ENCODE data around the gene ALDH2. TPM values are rescaled to one million over a fixed set of nuclear protein-coding genes. Genes with fewer than 3 reads are reported as not detected.

The ALDH2 gene
- polyA plus RNA-seq, 1 donor from 2014 or later = 11.9 TPM

DNA sequence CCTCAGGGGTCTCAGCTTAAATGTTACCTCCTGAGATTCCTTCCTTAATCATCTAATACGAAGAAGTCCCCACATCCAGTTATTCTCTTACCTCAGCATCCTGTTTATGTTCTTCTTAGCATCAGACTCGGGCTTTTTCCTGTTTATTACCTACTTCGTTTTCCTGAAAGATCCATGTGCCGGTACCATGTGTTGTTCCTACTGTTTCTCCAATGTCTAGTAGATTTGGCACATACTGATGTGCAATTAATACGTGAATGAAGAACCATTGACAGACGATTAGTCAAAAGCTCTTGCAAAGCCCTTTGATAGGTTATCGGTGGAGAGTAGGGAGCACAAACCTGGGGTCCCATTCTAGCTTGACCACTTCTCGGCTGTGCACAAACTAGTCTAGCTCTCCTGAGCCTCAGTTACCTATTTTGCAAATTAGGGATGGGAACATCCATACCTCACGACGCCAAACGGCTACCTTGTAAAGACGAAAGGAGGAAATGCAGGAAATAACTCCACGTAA lies 74.6 kb downstream of the ALDH2 start:
- Mint-ChIP-seq H3K4me3 (peak overlapping the region; percentile 97 to 100 (median 98)), H3K27me3 (peaks cover 4% of the 10 kb centered on the region), H3K36me3 (peaks cover 6% of the 10 kb centered on the region), H3K27ac (peak overlapping the region; percentile 96 to 100 (median 99)), H3K4me1 (peaks cover 24 to 35% (median 30%) of the 10 kb centered on the region in 3 donors), H3K9me3 (peaks cover 0 to 3% (median 0%) of the 10 kb centered on the region in 3 donors)

DNA sequence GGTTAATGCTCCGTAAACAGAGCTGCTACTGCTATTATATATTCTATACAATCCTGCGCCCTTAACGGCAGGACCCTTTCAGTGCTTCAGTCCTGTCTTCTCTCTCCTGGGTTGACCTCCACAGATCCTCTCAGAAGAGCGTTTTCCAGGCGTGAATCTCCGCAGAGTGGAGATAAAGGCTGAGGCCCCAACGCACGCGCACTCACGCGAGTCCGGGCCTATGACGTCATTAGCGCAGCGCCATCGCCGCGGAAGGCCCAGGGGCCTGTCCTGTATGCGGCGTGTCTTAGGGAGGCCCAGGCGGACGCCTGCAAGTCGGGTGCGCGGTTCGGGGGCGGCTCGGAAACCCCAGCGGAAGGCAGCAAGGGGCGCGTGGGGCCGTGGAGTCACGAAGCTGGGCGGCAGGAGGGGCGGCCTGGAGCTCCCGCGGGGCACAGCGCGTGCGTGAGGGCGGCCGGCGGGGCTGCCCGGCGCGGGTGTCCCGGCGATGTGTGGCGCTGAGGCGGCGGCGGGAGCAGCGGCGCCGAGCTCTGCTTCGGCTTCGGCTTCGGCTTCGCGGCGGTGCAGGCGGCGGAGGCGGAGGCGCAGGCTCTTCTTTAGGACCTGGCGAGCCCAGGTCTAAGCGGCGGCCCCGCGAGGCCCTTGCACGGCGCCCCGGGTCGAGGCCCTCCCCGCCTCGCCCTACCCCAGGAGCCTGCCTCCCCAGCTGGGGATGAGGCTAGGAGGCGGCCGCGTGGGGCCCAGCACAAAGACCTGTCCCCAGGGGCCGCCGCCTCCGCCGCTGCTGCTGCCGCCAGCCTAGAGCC lies 75.2 kb downstream of the ALDH2 start, which contains the start of gene MAPKAPK5:
Gene MAPKAPK5, plus strand, starts transcription at position 479 of the 806 bp plus-strand sequence. CDS start 506 bp downstream, outside the sequence.
- peaks cover 4% of the 10 kb centered on the region for H3K27me3 Mint-ChIP-seq

DNA sequence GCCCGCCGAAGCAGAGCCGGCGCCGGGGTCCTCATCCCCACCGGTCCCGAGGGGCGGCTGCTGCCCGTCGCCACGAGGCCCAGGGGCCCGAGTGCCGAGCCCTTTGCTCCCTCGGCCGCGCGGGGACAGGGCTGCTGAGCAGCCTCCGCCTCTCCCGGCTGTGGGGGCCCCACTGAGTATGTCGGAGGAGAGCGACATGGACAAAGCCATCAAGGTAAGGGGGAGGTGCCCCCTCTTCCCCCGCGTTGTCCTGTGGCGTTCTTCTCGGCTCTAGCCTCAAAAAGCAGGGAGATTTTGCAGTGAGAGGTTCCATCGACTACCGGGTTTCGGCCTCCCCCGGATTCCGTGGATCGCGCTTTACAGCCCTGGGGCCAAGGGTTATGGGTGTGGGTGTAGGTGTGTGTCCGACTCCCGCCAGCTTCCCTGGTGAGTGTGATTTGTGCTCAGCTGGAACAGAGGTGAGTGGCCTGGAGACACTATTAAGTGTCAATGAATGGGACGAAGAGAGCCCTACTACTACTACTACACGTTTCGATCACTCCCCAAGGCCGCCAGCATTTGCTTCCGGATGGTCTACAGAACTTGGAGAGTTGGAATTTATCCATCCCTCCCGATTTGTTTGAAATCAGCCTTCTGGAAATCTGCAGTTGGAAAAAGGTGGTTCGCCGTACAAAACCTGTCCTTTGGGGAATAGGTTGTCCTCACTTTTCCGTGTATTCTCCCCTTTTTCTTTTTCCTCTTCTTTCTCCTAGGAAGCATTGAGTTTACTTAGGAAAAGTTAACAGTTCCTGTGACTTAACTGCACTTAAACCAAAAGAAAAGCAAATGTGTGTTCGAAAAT lies 76.0 kb downstream of the ALDH2 start:
- H3K27ac Mint-ChIP-seq = peak overlapping the region; percentile 95 to 99 (median 96)
- peaks cover 6% of the 10 kb centered on the region for H3K36me3 Mint-ChIP-seq
- H3K27me3 Mint-ChIP-seq = no peaks in the 10 kb centered on the region
- H3K4me1 Mint-ChIP-seq = peaks cover 30 to 41% (median 33%) of the 10 kb centered on the region in 3 donors
- H3K9me3 Mint-ChIP-seq = peaks cover 0 to 3% (median 3%) of the 10 kb centered on the region in 3 donors
- H3K4me3 Mint-ChIP-seq = peak overlapping the region; percentile 97 to 100 (median 98)

More for the DNA sequence above, 75.2 kb downstream of the ALDH2 start, which contains the start of gene MAPKAPK5:
- Mint-ChIP-seq H3K4me1 (peaks cover 24 to 37% (median 30%) of the 10 kb centered on the region in 3 donors), H3K27ac (peak within 1 kb of the TSS; percentile 96 to 100 (median 99)), H3K9me3 (peaks cover 0 to 3% (median 0%) of the 10 kb centered on the region in 3 donors), H3K36me3 (peaks cover 6% of the 10 kb centered on the region), H3K4me3 (peak within 1 kb of the TSS; percentile 97 to 100 (median 98))

DNA sequence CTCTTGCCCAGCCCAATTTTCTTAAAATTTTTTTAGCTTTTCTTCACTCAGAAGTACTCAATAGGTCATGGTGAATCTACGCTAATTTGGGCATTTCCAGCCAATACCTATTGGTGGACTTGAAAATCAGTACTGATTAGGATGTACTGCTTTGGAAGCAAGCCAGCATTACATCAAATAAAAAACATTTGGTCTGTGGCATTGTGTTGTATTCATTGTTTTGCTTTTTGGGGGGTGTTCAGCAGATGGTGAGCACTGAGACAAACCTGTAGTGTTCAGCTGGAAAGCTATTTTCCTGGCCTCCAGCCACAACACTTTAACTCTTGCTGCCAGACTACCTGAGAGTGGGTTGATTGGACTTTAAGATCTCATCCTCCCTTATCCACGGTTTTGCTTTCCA lies 79.3 kb downstream of the ALDH2 start:
- Mint-ChIP-seq H3K4me1 (peaks cover 24 to 31% (median 28%) of the 10 kb centered on the region in 3 donors), H3K4me3 (peak overlapping the region in 1 of 4 donors; percentile 17)

DNA sequence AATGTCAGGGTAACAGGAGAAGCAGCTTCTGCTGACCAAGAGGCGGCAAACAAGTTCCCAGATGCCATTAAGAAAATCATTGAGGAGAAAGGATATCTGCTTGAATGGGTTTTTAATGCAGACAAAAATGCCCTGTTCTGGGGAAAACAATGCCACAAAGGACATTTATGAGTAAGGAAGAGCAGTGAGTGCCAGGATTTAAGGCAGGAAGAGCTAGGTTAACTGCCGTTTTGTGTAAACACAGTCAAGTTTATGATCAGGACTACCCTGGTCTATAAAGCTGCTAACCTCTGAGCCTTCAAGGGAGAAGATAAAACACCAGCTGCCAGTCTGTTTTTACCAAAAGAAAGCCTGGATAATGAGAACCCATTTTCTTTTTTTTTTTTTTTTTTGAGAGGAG lies 83.8 kb downstream of the ALDH2 start:
- Mint-ChIP-seq H3K27ac (no peak overlapping the region), H3K27me3 (no peaks in the 10 kb centered on the region), H3K36me3 (peaks cover 8% of the 10 kb centered on the region), H3K4me1 (peaks cover 11 to 22% (median 16%) of the 10 kb centered on the region in 3 donors), H3K9me3 (peaks cover 0 to 7% (median 0%) of the 10 kb centered on the region in 3 donors), H3K4me3 (no peak overlapping the region)

More for the DNA sequence above, 79.3 kb downstream of the ALDH2 start:
- Mint-ChIP-seq H3K9me3 (peaks cover 0 to 7% (median 3%) of the 10 kb centered on the region in 3 donors), H3K27me3 (no peaks in the 10 kb centered on the region), H3K36me3 (peaks cover 4% of the 10 kb centered on the region), H3K27ac (peak overlapping the region in 1 of 3 donors; percentile 23)

DNA sequence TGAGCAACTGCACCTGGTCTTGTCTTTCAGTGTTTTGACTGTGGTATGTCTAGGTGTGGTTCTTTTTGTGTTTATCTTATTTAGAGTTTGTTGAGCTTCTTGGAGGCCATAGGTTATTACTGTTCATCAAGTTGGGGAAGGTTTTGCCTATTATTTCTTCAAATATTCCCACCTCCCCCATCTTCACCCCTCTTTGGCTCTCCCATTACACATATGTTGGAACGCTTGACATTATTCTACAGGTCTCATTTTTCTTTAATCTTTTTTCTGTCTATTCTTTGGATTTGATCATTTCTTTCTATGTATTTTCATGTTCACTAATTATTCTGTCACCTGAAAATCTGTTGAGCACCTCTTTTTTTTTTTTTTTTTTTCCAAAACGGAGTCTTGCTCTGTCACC lies 91.5 kb downstream of the ALDH2 start:
- no peaks in the 10 kb centered on the region for H3K27me3 Mint-ChIP-seq
- no peak overlapping the region for H3K4me3 Mint-ChIP-seq
- peaks cover 5% of the 10 kb centered on the region for H3K36me3 Mint-ChIP-seq
- H3K4me1 Mint-ChIP-seq = peaks cover 10 to 23% (median 11%) of the 10 kb centered on the region in 3 donors
- no peaks in the 10 kb centered on the region for H3K9me3 Mint-ChIP-seq
- no peak overlapping the region for H3K27ac Mint-ChIP-seq

DNA sequence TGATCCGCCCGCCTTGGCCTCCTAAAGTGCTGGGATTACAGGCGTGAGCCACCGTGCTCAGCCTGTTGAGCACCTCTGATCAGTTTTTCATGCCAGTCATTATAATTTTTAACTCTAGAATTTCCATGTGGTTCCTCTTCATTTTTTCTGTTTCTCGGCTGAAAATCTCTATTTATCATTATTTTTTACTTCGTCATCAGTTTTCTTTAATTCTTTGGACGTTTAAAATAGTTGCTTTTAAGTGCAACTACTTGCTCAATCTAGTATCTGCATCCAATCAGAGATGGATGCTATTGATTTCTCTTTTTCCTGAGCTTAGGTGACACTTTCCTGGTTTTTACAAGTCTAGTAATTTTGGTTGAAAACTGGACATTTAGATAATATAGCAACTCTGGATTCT lies 92.0 kb downstream of the ALDH2 start:
- Mint-ChIP-seq H3K27me3 (no peaks in the 10 kb centered on the region), H3K4me3 (no peak overlapping the region), H3K4me1 (peaks cover 10 to 23% (median 11%) of the 10 kb centered on the region in 3 donors), H3K27ac (no peak overlapping the region), H3K9me3 (no peaks in the 10 kb centered on the region), H3K36me3 (peaks cover 5% of the 10 kb centered on the region)

DNA sequence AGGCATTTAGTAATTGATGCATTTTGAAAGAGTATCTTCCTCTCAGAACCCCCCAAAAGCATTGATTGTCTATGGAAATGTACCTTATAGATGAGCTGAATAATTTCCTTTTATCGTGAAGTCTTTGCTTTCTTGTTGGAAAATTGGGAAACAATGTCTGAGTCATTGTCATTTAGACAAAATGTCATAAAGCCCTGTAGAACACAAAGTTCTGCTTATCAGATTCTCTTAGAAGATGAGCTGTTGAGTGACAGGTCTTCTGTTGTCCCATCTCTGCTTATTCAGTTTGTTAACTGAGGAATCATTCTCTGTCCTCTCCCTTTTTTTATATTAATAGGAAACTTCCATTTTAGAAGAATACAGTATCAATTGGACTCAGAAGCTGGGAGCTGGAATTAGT lies 98.2 kb downstream of the ALDH2 start:
- Mint-ChIP-seq H3K4me3 (no peak overlapping the region), H3K9me3 (no peaks in the 10 kb centered on the region), H3K27me3 (no peaks in the 10 kb centered on the region), H3K36me3 (peaks cover 3% of the 10 kb centered on the region), H3K27ac (no peak overlapping the region), H3K4me1 (peaks cover 4 to 6% (median 4%) of the 10 kb centered on the region in 3 donors)

Other genes with a start within 250 kb of the ALDH2 start
- gene ATXN2, start 167.6 kb upstream of the ALDH2 start, polyA plus RNA-seq = 25.1 TPM
- gene BRAP, start 81.0 kb upstream of the ALDH2 start, polyA plus RNA-seq = 20.5 TPM
- gene ACAD10, start 80.9 kb upstream of the ALDH2 start, polyA plus RNA-seq = 17.5 TPM
- 35.0 TPM for gene MAPKAPK5, start 75.3 kb downstream of the ALDH2 start, polyA plus RNA-seq
- gene TMEM116, start 246.2 kb downstream of the ALDH2 start, polyA plus RNA-seq = 10.1 TPM
- 257 TPM for gene ERP29, start 246.5 kb downstream of the ALDH2 start, polyA plus RNA-seq